ENCODE data around the gene TEPSIN. TPM values are rescaled to one million over a fixed set of nuclear protein-coding genes. Genes with fewer than 3 reads are reported as not detected.

TEPSIN gene
- total and polyA plus RNA-seq, 2 donors (not counting 3 experiments of a cell fraction or from before 2014, with no cell fraction given): 41.6 to 45.3 TPM

GRCh38 chr17:81260171-81260570 is 21.3 kb upstream of the TEPSIN start:
- Histone ChIP-seq H3K27ac (ENCODE audit: insufficient read depth, low read depth, low read length) (no peak overlapping the region), H3K9ac (replicated peaks; ENCODE audit: extremely low read depth, insufficient read depth, low read length) (no peak overlapping the region), H3K4me3 (replicated peaks in 1 of 3; ENCODE audit: insufficient read depth in 1 of 3, low read depth in 1 of 3, low read length in 3 of 3) (no peak overlapping the region), H2AFZ (ENCODE audit: low read depth, low read length) (no peak overlapping the region), H3K79me2 (ENCODE audit: control insufficient read depth, insufficient read depth, low read length) (no peaks in the 10 kb centered on the region), H3K9me1 (replicated peaks; ENCODE audit: control insufficient read depth, extremely low read depth, insufficient read depth, low read length) (no peaks in the 10 kb centered on the region), H3K9me3 (replicated peaks; ENCODE audit: control insufficient read depth, insufficient read depth, low read length) (no peaks in the 10 kb centered on the region), H4K20me1 (replicated peaks; ENCODE audit: control insufficient read depth, extremely low read depth, insufficient read depth, low read length) (no peaks in the 10 kb centered on the region), H3K4me2 (ENCODE audit: insufficient read depth, low read length) (no peak overlapping the region), H3K36me3 (ENCODE audit: control insufficient read depth in 2 of 2, extremely low read depth in 1 of 2, insufficient read depth in 2 of 2, low read length in 2 of 2) (peaks cover 2 to 57% of the 10 kb centered on the region in 2 experiments), H3K27me3 (ENCODE audit: control insufficient read depth in 2 of 2, insufficient read depth in 2 of 2, low read length in 2 of 2) (no peaks in the 10 kb centered on the region), H3K4me1 (ENCODE audit: control insufficient read depth, extremely low read depth, insufficient read depth, low read length) (no peaks in the 10 kb centered on the region)
- CTCF ChIA-PET: no interaction called here
- intact Hi-C loops (cut with micrococcal nuclease): no loop called here
- FAIRE-seq (no peak), DNase-seq (ENCODE audit: low read depth, low spot score) (no peak)
- BruUV-seq (replicated peaks): no TSS peak
- POLR2A ChIA-PET: no interaction called here
- TF ChIP-seq GATA2 (IDR thresholded peaks at IDR 0.05; ENCODE audit: insufficient read depth, insufficient read length, low read depth, low read length) (no peak), CTCF (IDR thresholded peaks at IDR 0.05; ENCODE audit: extremely low read depth in 1 of 2, insufficient read depth in 1 of 2, low read depth in 1 of 2, low read length in 2 of 2) (no peak), POLR2A (IDR thresholded peaks at IDR 0.05; ENCODE audit: low read depth, low read length) (no peak)
- dilution Hi-C loops (cut with MboI; ENCODE audit: extremely low pct_ligation_motif_present, low sequenced_read_pairs): no loop called here

- no peak overlapping the region for H3K27ac ChIP-seq (ENCODE audit: insufficient read depth, low read depth, low read length)
- intact Hi-C loops (cut with micrococcal nuclease): no loop called here
- no peaks in the 10 kb centered on the region for H3K79me2 ChIP-seq (ENCODE audit: control insufficient read depth, insufficient read depth, low read length)
- CTCF ChIA-PET: interaction anchor here (0.8 to 1.0 kb wide), 2 partner anchors 225 to 264 kb away, joined by 3 read pairs; no protein-coding TSS in a partner anchor
- peaks cover 0 to 51% of the 10 kb centered on the region in 2 experiments for H3K36me3 ChIP-seq (ENCODE audit: control insufficient read depth in 2 of 2, extremely low read depth in 1 of 2, insufficient read depth in 2 of 2, low read length in 2 of 2)
- TF ChIP-seq EZH2 (IDR thresholded peaks at IDR 0.05; ENCODE audit: borderline replicate concordance, low read depth, low read length, severe bottlenecking): no peak
- no peak for TF ChIP-seq FOS (IDR thresholded peaks at IDR 0.05; ENCODE audit: borderline replicate concordance, insufficient read depth, low read length)
- no peak for TF ChIP-seq GATA2 (IDR thresholded peaks at IDR 0.05; ENCODE audit: insufficient read depth, insufficient read length, low read depth, low read length)
- no peak for TF ChIP-seq MYC (IDR thresholded peaks at IDR 0.05; ENCODE audit: low read depth, low read length)
- no peak for TF ChIP-seq POLR2AphosphoS5 (IDR thresholded peaks at IDR 0.05; ENCODE audit: insufficient read depth, low read depth, low read length)
- TF ChIP-seq POLR2A (IDR thresholded peaks at IDR 0.05; ENCODE audit: low read depth, low read length): no peak
- no peak for TF ChIP-seq CTCF (IDR thresholded peaks at IDR 0.05; ENCODE audit: extremely low read depth in 1 of 2, insufficient read depth in 1 of 2, low read depth in 1 of 2, low read length in 2 of 2)
- DNase-seq (ENCODE audit: low read depth, low spot score) (no peak), FAIRE-seq (no peak)
- no peak overlapping the region for H2AFZ ChIP-seq (ENCODE audit: low read depth, low read length)
- no peaks in the 10 kb centered on the region for H4K20me1 ChIP-seq (replicated peaks; ENCODE audit: control insufficient read depth, extremely low read depth, insufficient read depth, low read length)
- H3K9ac ChIP-seq (replicated peaks; ENCODE audit: extremely low read depth, insufficient read depth, low read length): no peak overlapping the region
- dilution Hi-C loops (cut with MboI; ENCODE audit: extremely low pct_ligation_motif_present, low sequenced_read_pairs): no loop called here
- no peaks in the 10 kb centered on the region for H3K9me3 ChIP-seq (replicated peaks; ENCODE audit: control insufficient read depth, insufficient read depth, low read length)
- POLR2A ChIA-PET: no interaction called here
- no peak overlapping the region for H3K4me2 ChIP-seq (ENCODE audit: insufficient read depth, low read length)
- H3K9me1 ChIP-seq (replicated peaks; ENCODE audit: control insufficient read depth, extremely low read depth, insufficient read depth, low read length): no peaks in the 10 kb centered on the region
- H3K4me3 ChIP-seq (replicated peaks in 1 of 3; ENCODE audit: insufficient read depth in 1 of 3, low read depth in 1 of 3, low read length in 3 of 3): no peak overlapping the region
- no peaks in the 10 kb centered on the region for H3K4me1 ChIP-seq (ENCODE audit: control insufficient read depth, extremely low read depth, insufficient read depth, low read length)
- no TSS peak for BruUV-seq (replicated peaks)
- no peaks in the 10 kb centered on the region for H3K27me3 ChIP-seq (ENCODE audit: control insufficient read depth in 2 of 2, insufficient read depth in 2 of 2, low read length in 2 of 2)
These were observed 20.3 kb upstream of the TEPSIN start for GRCh38 chr17:81259058-81259605.

Measured in endothelial cell of umbilical vein (primary cell).